Measurements from ENCODE around the gene GRIP1.

The GRIP1 gene

DNA sequence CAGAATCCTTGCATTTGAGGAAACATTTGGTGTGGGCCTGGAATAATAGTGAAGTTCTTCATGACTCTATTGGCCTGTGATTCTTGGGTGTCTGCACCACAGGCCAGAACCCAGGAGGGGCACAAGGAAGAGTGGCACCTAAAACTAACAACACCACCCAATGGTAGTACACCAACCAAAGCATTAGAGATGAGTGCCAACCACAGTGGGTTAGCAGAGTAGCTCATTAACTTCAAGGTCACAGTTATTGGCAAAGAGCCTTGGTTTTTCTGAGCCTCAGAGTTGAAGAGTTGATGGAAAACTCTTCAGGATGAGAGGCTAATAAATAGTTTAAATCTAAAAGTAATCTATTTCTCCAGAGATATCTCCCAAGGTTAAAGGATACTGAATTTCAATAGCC is 319.6 kb downstream of the GRIP1 start:
- no peaks in the 10 kb centered on the region for H3K36me3 Mint-ChIP-seq (ENCODE audit: low read depth)
- H3K27ac Mint-ChIP-seq, result no peak overlapping the region
- H3K27me3 Mint-ChIP-seq, result no peaks in the 10 kb centered on the region
- no peaks in the 10 kb centered on the region for H3K9me3 Mint-ChIP-seq
- H3K4me1 Mint-ChIP-seq (ENCODE audit: low read depth), result no peaks in the 10 kb centered on the region
- intact Hi-C loops (cut with micrococcal nuclease), result no loop called here
- H3K4me3 Mint-ChIP-seq, result no peak overlapping the region

DNA sequence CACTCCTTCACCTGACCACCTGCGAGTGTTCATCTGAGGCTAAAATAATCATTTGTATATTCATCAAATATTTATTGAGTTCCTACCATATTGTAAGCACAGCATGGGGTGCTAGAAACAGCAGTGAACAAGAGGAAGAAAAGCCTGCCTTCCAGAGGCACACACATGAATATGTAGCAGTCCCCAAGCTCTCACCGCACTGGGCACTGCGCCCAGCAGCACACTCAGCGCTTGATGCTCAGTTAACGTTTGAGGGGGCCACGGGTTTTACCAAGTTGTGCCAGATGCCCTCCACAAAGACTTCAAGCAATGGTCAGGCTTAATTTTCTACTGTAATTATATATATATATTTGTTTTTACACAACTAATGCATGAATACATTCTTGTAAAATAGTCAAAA is 324.6 kb downstream of the GRIP1 start:
- Mint-ChIP-seq H3K9me3 (no peaks in the 10 kb centered on the region), H3K36me3 (ENCODE audit: low read depth) (peaks cover 23% of the 10 kb centered on the region), H3K27ac (no peak overlapping the region), H3K4me3 (no peak overlapping the region), H3K27me3 (no peaks in the 10 kb centered on the region), H3K4me1 (ENCODE audit: low read depth) (peaks cover 6% of the 10 kb centered on the region)
- intact Hi-C loops (cut with micrococcal nuclease), result no loop called here

DNA sequence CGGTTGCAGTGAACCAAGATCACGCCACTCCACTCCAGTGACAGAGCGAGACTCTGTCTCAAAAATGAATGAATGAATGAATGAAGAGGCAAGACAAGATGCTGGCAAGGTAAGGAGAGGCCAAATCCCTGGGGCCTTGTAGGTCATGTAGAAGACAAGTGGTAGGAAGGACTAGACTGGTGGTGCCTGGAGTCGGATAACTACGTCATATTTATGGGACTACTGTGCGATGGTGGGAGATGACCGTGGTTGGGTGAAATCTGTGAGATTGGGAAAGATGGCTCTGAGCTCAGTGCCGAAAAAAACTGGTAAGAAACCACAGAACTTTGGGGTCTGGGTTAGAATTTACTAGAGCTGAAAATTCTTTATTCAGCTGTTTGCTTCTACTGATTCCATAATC is 326.0 kb downstream of the GRIP1 start:
- H3K27ac Mint-ChIP-seq, result no peak overlapping the region
- no peak overlapping the region for H3K4me3 Mint-ChIP-seq
- intact Hi-C loops (cut with micrococcal nuclease), result loop anchor here (1.0 kb wide), 2 partner anchors 56 to 341 kb away; no protein-coding TSS in a partner anchor
- H3K4me1 Mint-ChIP-seq (ENCODE audit: low read depth), result peaks cover 6% of the 10 kb centered on the region
- H3K9me3 Mint-ChIP-seq, result no peaks in the 10 kb centered on the region
- H3K36me3 Mint-ChIP-seq (ENCODE audit: low read depth), result peaks cover 23% of the 10 kb centered on the region
- H3K27me3 Mint-ChIP-seq, result no peaks in the 10 kb centered on the region

DNA sequence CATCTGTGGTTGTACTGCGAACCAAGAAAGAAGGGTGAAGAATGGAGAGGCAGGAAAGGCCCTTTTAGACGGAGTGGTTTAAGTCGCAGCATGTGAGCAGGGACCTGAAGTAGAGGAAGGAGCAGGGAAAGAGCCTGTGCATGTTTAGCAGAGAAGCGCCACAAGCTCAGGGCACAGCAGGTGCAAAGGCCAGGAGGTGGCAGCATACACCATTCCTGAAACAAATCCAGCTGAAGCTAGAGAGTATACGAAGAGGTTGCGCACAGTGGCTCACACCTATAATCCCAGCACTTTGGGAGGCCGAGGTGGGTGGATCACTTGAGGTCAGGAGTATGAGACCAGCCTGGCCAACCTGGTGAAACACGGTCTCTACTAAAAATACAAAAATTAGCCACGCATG is 326.7 kb downstream of the GRIP1 start:
- no peak overlapping the region for H3K4me3 Mint-ChIP-seq
- intact Hi-C loops (cut with micrococcal nuclease), result loop anchor here (1.0 kb wide), 2 partner anchors 57 to 342 kb away; no protein-coding TSS in a partner anchor
- H3K4me1 Mint-ChIP-seq (ENCODE audit: low read depth), result peaks cover 6% of the 10 kb centered on the region
- no peaks in the 10 kb centered on the region for H3K9me3 Mint-ChIP-seq
- peaks cover 27% of the 10 kb centered on the region for H3K36me3 Mint-ChIP-seq (ENCODE audit: low read depth)
- H3K27ac Mint-ChIP-seq, result no peak overlapping the region
- H3K27me3 Mint-ChIP-seq, result no peaks in the 10 kb centered on the region

DNA sequence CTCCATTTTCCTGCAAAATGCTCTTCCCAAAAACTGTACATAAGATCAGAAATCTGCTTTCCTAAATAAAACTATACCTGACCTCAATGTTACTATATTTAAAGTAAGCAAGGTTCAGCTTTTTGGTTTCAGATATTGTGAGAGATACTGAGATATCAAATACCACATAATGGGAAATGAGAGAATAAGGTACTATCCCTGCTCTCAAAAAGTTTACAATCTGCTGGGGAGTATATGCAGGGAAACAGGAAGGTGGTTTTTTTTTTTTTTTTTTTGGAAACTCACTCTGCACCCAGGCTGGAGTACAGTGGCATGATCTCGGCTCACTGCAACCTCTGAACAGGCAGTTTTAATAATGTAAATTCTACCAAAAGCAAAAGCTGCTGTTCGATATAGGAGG is 327.6 kb downstream of the GRIP1 start:
- Mint-ChIP-seq H3K36me3 (ENCODE audit: low read depth) (peaks cover 36% of the 10 kb centered on the region), H3K4me3 (no peak overlapping the region), H3K9me3 (no peaks in the 10 kb centered on the region), H3K4me1 (ENCODE audit: low read depth) (peaks cover 6% of the 10 kb centered on the region), H3K27ac (no peak overlapping the region), H3K27me3 (no peaks in the 10 kb centered on the region)
- intact Hi-C loops (cut with micrococcal nuclease), result no loop called here

DNA sequence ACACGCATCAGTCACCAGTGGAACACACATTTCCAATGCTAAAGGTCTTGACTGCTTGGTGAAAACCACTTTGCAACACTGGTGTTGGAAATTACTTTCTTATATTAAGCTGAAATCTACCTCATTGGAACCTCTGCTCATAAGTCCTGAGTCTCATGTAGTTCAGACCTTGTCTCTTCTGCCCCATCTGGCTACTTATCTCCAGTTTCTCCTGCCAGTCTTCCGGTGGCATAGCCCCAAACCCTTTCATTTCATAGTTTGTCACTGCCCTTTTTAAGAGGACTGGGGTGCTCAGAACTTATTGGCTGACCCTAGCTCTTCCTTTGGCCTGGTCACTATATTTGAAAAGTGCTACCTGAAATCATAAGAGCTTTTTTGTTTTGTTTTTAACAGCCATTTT is 332.9 kb downstream of the GRIP1 start:
- Mint-ChIP-seq H3K9me3 (peaks cover 13% of the 10 kb centered on the region), H3K27ac (no peak overlapping the region), H3K4me1 (ENCODE audit: low read depth) (no peaks in the 10 kb centered on the region), H3K27me3 (no peaks in the 10 kb centered on the region), H3K36me3 (ENCODE audit: low read depth) (peaks cover 71% of the 10 kb centered on the region), H3K4me3 (no peak overlapping the region)
- intact Hi-C loops (cut with micrococcal nuclease), result no loop called here

DNA sequence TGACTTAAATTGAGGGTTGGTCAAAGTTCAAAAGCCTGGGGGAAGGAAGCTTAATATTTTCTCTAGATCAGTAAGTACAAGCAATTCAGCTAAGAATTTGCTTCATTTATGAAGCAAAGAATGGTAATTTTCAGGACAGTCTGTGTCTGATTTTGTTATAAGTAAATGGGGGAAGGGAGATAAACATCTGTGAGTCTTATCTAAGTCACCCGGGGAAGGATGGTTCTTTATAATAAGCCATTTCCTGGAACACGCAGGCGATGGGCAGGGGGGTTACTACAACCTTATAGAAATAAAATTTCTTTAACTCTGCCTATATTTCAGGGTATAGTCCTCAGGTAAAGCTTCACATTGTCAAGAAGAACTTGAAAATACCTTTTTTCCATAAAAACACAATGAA is 333.7 kb downstream of the GRIP1 start:
- intact Hi-C loops (cut with micrococcal nuclease), result no loop called here
- Mint-ChIP-seq H3K27me3 (no peaks in the 10 kb centered on the region), H3K27ac (no peak overlapping the region), H3K9me3 (peaks cover 17% of the 10 kb centered on the region), H3K4me1 (ENCODE audit: low read depth) (no peaks in the 10 kb centered on the region), H3K4me3 (no peak overlapping the region), H3K36me3 (ENCODE audit: low read depth) (peaks cover 78% of the 10 kb centered on the region)

DNA sequence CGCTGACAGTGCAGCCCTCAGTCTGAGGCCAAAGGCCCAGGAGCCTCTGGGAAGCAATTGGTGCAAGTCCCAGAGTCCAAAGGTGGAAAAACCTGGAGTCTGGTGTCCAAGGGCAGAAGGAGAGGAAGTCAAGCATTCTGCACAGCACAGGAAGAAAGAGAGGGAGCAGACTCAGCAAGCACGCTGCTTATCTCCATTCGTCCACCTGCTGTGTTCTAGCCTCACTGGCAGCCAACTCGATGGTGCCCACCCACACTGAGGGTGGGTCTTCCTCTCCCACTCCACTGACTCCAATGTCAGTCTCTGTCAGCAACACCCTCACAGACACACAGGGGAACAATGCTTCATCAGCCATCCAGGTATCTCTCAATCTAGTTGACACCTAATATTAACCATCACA is 337.8 kb downstream of the GRIP1 start:
- no peak overlapping the region for H3K4me3 Mint-ChIP-seq
- intact Hi-C loops (cut with micrococcal nuclease), result no loop called here
- no peak overlapping the region for H3K27ac Mint-ChIP-seq
- H3K4me1 Mint-ChIP-seq (ENCODE audit: low read depth), result no peaks in the 10 kb centered on the region
- peaks cover 66% of the 10 kb centered on the region for H3K36me3 Mint-ChIP-seq (ENCODE audit: low read depth)
- H3K9me3 Mint-ChIP-seq, result peaks cover 17% of the 10 kb centered on the region
- no peaks in the 10 kb centered on the region for H3K27me3 Mint-ChIP-seq

DNA sequence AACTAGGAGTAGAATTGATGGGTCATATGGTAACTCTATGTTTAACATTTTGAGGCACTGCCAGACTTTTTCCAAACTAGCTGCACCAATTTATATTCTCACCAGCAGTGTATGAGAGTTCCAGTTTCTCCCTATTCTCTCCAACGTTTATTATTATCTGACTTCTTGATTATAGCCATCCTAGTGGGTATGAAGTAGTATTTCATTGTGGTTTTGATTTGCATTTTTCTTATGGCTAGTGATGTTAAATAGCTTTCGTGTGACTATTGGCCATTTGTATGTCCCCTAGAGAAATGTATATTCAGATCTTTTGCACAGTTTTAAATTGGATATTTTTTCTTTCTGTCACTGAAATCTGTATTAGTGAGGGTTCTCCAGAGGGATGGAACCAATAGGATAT is 338.7 kb downstream of the GRIP1 start:
- Mint-ChIP-seq H3K9me3 (peaks cover 17% of the 10 kb centered on the region), H3K27ac (no peak overlapping the region), H3K4me1 (ENCODE audit: low read depth) (no peaks in the 10 kb centered on the region), H3K27me3 (no peaks in the 10 kb centered on the region), H3K4me3 (no peak overlapping the region), H3K36me3 (ENCODE audit: low read depth) (peaks cover 58% of the 10 kb centered on the region)
- intact Hi-C loops (cut with micrococcal nuclease), result no loop called here

DNA sequence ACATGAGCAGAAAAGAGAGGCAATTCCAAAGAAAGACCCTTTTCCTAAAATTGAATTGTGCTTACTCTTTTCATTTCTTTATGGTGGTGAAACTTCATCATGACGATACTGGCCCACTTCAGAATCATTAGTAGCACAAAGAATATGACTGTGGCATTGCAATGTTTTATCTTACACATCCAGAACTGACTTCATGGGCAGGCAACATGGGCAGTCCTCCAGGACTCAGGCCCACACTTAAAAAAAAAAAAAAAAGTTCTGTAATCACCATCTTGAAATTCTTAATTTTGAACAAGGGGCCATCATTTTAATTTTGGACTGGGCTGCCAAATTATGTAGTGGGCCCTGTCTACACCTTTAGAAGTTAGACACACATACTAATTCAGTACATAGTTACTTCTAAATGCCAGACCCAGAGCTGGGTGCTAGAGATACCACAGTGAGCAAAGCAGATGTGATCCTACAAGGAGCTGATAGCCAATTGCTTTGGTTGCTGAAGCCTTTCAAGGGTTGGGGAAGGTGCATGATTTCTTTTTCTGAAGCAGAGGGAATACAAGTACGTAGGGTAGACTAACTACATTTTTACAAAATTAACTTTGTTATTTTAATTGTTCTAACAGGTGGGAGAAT is 341.4 kb downstream of the GRIP1 start:
- Mint-ChIP-seq H3K36me3 (ENCODE audit: low read depth) (peaks cover 47% of the 10 kb centered on the region), H3K27me3 (no peaks in the 10 kb centered on the region), H3K4me1 (ENCODE audit: low read depth) (peaks cover 10% of the 10 kb centered on the region), H3K4me3 (no peak overlapping the region), H3K9me3 (peaks cover 17% of the 10 kb centered on the region), H3K27ac (no peak overlapping the region)
- intact Hi-C loops (cut with micrococcal nuclease), result no loop called here

DNA sequence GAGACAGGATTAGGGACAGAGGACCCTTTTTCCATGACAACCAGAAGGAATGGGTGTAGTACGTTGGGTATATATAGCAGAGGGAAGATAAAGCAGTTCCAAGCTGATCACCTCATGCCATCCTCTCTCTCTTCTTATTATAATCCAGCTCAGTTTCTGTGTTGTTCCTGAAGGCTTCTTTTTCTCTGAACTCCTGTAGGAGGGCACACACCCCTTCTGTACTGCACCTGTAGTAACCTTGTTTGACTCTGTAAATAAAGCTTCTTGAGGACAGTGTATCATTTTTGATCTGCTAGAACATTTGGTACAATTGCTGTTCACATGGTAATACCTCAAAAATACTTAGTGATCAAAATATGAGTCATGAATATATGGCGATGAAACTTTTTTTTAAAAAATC is 343.1 kb downstream of the GRIP1 start:
- H3K27ac Mint-ChIP-seq, result no peak overlapping the region
- H3K9me3 Mint-ChIP-seq, result peaks cover 2% of the 10 kb centered on the region
- H3K27me3 Mint-ChIP-seq, result no peaks in the 10 kb centered on the region
- H3K4me3 Mint-ChIP-seq, result no peak overlapping the region
- intact Hi-C loops (cut with micrococcal nuclease), result no loop called here
- H3K36me3 Mint-ChIP-seq (ENCODE audit: low read depth), result peaks cover 47% of the 10 kb centered on the region
- peaks cover 10% of the 10 kb centered on the region for H3K4me1 Mint-ChIP-seq (ENCODE audit: low read depth)

DNA sequence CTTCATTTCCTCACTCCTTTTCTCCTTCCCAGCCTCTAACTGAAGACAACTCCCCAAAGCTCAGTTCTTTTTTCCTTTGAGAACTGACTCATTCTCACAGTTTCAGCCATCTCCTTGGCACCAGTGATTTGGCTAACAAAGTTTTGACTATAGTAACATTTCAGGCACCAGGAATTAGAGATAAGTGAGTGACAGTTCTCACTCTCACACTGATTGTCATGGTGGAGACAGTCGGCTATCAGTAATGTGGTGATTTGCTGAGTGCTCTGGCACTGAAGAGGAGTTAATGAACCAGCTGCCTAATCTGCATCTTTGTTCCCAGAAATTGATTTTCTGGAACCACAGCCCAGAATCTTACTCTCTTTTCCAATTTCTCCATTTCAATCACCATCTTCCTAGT is 347.1 kb downstream of the GRIP1 start:
- Mint-ChIP-seq H3K27me3 (no peaks in the 10 kb centered on the region), H3K36me3 (ENCODE audit: low read depth) (peaks cover 53% of the 10 kb centered on the region), H3K27ac (no peak overlapping the region), H3K4me3 (no peak overlapping the region), H3K4me1 (ENCODE audit: low read depth) (peaks cover 10% of the 10 kb centered on the region), H3K9me3 (no peaks in the 10 kb centered on the region)
- intact Hi-C loops (cut with micrococcal nuclease), result no loop called here

DNA sequence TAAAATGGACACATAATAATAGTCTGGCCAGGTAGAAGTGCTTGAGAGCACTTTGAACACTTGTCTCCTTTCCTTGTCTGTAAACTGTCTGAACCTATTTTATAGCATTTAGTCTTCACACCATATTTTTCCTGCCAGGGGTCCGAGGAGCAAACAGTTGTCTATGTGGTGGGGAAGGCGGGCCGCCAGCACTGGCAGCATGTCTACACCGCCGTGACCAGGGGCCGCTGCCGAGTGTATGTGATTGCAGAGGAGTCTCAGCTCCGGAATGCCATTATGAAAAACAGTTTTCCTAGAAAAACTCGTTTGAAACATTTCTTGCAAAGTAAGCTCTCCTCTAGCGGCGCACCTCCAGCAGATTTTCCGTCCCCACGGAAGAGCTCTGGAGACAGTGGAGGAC is 347.9 kb downstream of the GRIP1 start:
- H3K36me3 Mint-ChIP-seq (ENCODE audit: low read depth), result peaks cover 61% of the 10 kb centered on the region
- no peak overlapping the region for H3K27ac Mint-ChIP-seq
- H3K27me3 Mint-ChIP-seq, result no peaks in the 10 kb centered on the region
- no peaks in the 10 kb centered on the region for H3K9me3 Mint-ChIP-seq
- H3K4me1 Mint-ChIP-seq (ENCODE audit: low read depth), result peaks cover 10% of the 10 kb centered on the region
- intact Hi-C loops (cut with micrococcal nuclease), result no loop called here
- H3K4me3 Mint-ChIP-seq, result no peak overlapping the region

DNA sequence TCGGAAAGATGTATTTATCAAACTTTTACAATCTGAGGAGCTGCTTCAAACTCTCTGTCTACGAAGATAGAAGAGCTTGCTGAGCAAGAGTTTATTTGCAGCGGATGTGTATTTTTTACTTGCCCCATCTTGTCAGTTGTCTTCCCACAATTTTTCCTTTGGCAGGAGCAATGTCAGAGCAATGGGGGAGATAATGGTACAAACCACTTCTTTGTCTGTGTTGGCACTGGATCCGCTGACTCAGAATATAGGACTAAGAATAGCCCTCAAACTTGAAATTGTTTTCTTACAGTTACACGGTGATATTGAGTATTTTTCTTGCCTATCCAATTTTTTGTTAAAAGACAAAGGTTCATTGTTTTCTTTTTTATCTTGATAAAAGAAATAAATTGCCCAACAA is 348.9 kb downstream of the GRIP1 start:
- Mint-ChIP-seq H3K27ac (no peak overlapping the region), H3K36me3 (ENCODE audit: low read depth) (peaks cover 72% of the 10 kb centered on the region), H3K9me3 (no peaks in the 10 kb centered on the region), H3K4me1 (ENCODE audit: low read depth) (peaks cover 10% of the 10 kb centered on the region), H3K4me3 (no peak overlapping the region), H3K27me3 (no peaks in the 10 kb centered on the region)
- intact Hi-C loops (cut with micrococcal nuclease), result no loop called here

DNA sequence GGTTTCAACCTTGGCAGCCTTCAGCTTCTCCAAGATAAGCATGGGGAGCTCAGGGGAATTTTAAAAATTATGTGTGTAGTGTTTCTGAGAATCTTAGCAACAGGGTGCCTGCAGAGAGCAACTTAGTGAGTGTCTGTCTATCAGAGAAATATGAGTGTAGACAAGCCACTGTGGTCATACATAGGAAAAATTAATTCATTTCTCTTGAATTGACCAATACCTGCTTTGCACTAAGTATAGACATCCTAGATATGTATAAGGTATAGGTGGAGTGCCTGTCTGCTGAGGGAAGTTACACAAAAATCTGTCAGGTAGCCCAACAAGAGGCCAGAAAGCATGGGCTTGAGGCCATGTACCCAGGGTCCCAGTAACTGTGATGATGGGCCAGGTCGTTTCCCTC is 355.9 kb downstream of the GRIP1 start:
- no peak overlapping the region for H3K4me3 Mint-ChIP-seq
- H3K27me3 Mint-ChIP-seq, result no peaks in the 10 kb centered on the region
- H3K4me1 Mint-ChIP-seq (ENCODE audit: low read depth), result peaks cover 13% of the 10 kb centered on the region
- no peaks in the 10 kb centered on the region for H3K9me3 Mint-ChIP-seq
- no peak overlapping the region for H3K27ac Mint-ChIP-seq
- intact Hi-C loops (cut with micrococcal nuclease), result no loop called here
- peaks cover 74% of the 10 kb centered on the region for H3K36me3 Mint-ChIP-seq (ENCODE audit: low read depth)

Measured in dendritic cell treated with granulocyte-macrophage colony-stimulating factor and Interleukin-4, amounts not matched to agents 40 ng/mL and 50 ng/mL, for 4 days (primary cell).